Muscle of arm (tissue), 12 donors: ENCODE data around the gene KCNH1. TPM values are rescaled to one million over a fixed set of nuclear protein-coding genes. Genes with fewer than 3 reads are reported as not detected.
"Not testable (repeated sequence)": the region's sequence is repeated elsewhere in the genome, so short reads cannot be mapped to it uniquely, and the experiment has no call there.

ENCODE experiments used
- DNase-seq: peaks from one replicate; pipeline ENCODE4 v3.0.0-alpha.2; 2013
- polyA plus RNA-seq, 12 donors: library from polyadenylated mRNA; unstranded; fragments of 120-200 nt; gene quantifications; one replicate each; pipeline ENCODE4 v1.2.1, GENCODE V29; 2013; ENCODE audit not compliant: insufficient read length in 12 of 12

KCNH1 gene
- polyA plus RNA-seq, 12 donors, result 0.19 to 0.63 (median 0.35) TPM; not detected in 2

- no peak for DNase-seq
Measured at GRCh38 chr1:210687582-210688279, 446.2 kb downstream of the KCNH1 start.

DNA sequence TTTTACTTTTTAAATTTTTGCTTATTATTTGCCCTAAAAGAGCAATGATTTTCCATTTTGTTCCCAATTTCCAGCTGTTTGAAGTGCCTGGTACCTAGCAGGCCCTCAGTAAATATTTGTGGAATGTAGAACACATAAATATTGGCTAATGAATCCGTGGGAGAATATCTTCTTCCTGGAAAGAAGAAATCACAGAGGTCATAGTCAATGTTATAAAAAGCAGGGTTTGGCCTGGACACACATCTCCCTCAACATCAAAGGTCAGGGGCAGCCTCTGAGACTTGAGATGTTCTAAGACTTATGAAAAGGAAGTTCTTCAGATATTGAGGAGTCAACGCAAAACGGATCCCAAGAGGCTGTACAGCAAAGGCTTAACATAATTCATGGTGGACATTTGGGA is 447.1 kb downstream of the KCNH1 start:
- no peak for DNase-seq

- no peak for DNase-seq
Measured at GRCh38 chr1:210685295-210685650, 448.7 kb downstream of the KCNH1 start.

- no peak for DNase-seq
Measured at GRCh38 chr1:210684466-210685294, 449.3 kb downstream of the KCNH1 start.

DNA sequence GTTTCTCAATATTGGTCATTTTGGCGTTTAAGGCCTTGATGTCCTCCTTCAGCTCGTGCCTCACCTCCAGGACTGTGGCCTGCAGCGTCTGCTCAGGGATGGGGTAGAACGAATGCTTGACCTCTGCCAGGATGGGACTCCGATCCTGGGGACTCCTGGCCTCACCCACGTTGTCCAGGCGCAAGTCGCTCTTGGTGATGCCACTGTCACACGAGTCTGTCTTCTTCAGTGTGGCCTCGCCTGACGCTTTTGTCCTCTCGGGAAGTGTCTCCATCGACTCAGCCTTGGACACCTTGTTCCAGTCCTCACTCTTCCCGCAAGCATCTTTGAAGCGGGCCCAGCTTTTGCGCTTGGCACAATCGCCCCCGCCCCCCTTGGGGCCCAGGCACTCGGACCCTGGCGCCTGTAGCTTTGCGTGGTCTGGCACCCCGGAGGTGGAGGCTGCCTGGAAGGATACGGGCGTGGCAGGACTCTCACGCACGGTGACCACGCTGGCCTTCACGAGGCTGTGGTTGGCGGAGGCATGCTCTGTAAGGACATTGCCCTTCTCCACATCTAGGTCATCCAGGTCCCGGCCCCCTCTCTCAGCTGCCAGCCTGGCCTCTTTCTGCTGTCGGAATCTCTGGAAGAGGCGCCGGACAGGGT is 450.4 kb downstream of the KCNH1 start:
- no peak for DNase-seq

GRCh38 chr1:210681158-210681557 is 452.8 kb downstream of the KCNH1 start:
- no peak for DNase-seq

GRCh38 chr1:210678306-210678705 is 455.6 kb downstream of the KCNH1 start:
- no peak for DNase-seq

GRCh38 chr1:210677533-210677932 is 456.4 kb downstream of the KCNH1 start:
- DNase-seq, result no peak

DNA sequence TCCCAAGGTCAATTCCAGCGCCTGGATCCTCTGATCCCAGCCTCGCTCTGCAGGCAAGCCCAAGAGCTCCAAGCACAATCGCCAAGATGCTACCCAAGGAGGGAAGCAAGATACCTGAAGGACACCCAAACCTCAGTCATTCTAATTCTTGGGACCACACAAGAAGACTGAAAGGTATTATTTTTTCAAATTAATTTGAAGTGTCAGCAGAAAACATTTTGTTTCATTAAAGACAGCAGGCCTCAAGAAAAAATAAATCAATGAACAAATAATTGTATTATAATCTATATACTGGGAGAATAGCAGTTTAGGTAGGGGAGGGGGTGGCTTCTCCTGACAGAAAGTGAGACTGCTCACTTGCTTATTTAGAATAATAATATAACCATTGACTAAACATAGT is 457.4 kb downstream of the KCNH1 start:
- DNase-seq, result no peak

DNA sequence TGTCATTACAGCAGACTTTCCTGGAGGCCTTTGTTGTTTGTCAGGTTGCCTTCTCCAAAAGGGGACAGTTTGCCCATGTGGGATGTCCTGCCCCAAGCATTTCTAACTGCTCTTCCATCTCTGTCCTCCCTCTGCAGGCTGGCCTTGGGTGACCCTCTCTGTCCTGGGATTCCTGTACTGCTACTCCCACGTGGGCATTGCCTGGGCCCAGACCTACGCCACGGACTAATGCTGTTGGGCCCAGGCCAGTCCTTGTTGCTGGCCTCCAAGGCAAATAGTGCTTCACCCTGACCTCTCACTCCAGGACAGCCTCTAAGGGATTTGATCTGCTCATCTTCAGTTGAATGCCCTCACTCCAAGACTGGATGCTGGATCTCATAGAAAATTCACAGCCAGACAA is 459.8 kb downstream of the KCNH1 start:
- no peak for DNase-seq

DNA sequence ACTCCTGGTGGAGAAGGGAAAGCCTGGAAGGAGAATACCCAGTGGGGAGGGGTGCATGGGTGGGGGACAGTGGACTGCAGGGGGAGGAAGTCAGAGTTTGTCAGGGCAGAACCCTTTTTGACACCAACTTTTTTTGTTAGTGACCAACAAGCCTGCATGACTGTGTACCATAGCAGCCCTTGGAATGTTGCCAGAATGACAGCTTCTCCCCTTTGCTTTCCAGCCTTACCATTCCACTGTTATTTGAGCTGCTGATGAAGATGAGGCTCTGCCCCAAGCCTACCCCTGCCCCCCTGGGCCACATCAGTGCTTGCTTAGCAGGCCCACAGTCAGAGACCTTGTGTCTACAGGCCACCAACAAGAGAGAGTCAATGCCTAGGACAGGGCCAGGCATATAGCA is 464.0 kb downstream of the KCNH1 start:
- DNase-seq, result no peak

DNA sequence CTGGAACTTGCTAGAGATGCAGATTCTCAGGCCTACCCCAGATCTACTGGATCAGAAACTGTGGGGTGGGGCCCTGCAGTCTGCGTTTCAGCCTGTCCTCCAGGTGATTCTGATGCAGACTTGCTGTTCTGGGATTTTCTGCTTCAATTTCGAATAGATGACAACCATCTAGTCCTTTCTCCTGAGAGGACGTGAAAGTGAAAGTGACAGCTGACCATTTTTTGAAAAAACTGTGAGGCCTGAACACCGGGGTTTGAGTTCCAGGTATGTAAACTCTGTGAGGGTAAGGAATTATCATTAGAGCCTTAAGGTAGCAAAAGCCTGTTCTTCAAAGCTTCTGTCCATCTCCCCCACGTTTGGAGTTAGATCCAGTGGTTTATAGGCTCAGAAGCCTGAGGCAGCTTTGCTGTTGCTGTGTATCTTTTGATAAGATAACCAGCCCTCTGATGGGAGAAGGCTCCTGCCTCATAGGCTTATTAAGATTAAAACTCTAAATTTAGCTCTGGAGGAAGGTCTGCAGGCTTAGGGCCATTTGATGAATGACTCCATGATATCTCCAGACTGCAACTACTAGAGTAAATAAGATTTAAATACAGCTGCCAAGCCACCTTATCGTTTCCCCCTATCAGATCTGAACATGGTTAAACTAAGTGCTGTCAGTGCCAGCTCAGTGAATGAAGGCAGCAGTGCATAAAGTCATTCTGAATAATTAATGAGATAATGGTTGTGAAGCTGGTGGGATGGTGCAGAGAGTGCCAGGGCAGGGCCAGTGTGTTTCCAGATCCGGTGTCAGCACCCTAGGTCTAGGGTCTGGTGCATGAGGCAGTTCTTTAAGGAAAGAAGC is 470.0 kb downstream of the KCNH1 start:
- DNase-seq, result no peak

DNA sequence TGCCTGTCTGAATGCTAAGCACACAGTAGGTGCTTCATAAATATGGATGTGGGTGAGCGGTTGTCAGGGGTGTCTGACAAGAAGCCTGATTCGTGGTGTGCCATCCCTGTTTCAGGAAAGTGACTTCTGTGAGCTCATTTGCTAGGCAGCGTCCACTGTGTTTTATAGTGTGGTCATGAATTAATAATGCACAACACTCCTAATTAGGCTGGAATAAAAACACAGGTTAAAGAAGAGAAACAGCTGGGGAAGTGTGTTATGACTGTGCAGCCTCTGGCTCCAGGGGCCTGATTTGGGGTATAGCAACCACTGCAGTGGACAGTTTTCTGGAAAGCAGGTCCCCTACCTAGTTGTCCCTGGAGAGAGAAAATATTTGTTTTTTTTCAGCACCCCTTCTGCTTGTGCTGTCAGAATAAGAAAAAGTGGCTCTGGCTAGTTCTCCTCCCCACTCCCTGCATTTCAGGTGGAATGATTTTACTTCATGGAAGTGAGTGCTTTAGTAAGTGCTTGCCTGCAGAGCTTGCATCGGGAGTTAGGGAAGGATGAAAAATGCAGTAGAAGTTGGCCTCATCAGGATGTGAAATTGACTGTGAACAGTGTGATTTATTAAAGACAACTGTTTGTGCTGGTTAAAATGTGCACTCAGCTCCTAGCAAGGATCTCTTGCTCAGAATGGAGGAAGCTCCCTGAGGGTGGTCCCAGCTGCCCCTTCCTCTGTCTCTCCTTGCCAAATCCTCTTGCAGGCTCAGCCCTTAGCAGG is 471.5 kb downstream of the KCNH1 start:
- no peak for DNase-seq

DNA sequence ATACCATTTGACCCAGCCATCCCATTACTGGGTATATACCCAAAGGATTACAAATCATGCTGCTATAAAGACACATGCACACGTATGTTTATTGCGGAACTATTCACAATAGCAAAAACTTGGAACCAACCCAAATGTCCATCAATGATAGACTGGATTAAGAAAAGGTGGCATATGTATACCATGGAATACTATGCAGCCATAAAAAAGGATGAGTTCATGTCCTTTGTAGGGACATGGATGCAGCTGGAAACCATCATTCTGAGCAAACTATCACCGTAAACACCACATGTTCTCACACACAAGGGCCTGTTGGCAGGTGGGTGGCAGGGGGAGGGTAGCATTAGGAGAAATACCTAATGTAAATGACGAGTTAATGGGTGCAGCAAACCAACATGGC is 472.4 kb downstream of the KCNH1 start:
- not testable (repeated sequence) for DNase-seq

GRCh38 chr1:210657806-210658205 is 476.1 kb downstream of the KCNH1 start:
- DNase-seq, result no peak

DNA sequence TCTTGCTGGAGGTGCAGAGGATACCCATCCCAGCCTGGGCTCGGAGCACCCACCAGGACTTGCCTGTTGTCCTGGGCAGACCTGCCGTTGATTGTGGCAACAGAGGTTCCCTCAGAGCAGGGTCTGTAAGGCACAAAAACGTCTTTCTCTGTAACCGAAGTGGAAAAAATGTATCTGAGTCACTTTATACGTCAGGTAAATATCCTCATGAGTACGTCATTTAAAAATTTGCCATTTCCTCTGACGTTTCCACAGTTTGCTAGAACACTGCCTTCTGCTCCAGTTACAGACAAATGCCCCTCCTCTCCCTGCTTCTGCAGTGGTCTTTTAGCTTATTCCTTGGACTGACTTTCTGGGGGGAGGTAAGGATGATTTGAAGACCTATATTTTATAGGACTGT is 478.4 kb downstream of the KCNH1 start:
- DNase-seq, result no peak

- DNase-seq, result no peak
Measured at GRCh38 chr1:210654176-210654981, 479.6 kb downstream of the KCNH1 start.

DNA sequence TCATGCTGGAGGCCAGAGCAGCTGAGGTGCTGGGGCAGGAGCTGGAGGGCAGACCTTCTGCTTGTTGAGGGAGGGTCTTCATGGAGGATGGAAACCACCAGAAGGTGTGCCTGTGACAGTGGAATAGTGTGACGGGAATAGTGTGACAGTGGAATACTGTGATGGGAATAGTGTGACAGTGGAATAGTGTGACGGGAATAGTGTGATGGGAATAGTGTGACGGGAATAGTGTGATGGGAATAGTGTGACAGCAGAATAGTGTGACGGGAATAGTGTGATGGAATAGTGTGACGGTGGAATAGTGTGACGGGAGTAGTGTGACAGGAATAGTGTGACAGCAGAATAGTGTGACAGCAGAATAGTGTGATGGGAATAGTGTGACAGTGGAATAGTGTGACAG is 480.2 kb downstream of the KCNH1 start:
- no peak for DNase-seq

- DNase-seq, result no peak
Measured at GRCh38 chr1:210652329-210652954, 481.5 kb downstream of the KCNH1 start.

- no peak for DNase-seq
Measured at GRCh38 chr1:210650403-210650802, 483.5 kb downstream of the KCNH1 start.
